Hematopoietic multipotent progenitor cell treated with erythropoietin and hydrocortisone succinate and interleukin-3 and kit ligand, for 8 days (in vitro differentiated cells): ENCODE results near the gene ISY1.
A peak's percentile ranks its signal among the peaks of the same experiment; 100 is the strongest.
"Not testable (repeated sequence)": the region's sequence is repeated elsewhere in the genome, so short reads cannot be mapped to it uniquely, and the experiment has no call there.

Experiments used
- DNase-seq: peaks from one replicate; pipeline ENCODE4 v3.0.0-alpha.2; 2015

The ISY1 gene

DNA sequence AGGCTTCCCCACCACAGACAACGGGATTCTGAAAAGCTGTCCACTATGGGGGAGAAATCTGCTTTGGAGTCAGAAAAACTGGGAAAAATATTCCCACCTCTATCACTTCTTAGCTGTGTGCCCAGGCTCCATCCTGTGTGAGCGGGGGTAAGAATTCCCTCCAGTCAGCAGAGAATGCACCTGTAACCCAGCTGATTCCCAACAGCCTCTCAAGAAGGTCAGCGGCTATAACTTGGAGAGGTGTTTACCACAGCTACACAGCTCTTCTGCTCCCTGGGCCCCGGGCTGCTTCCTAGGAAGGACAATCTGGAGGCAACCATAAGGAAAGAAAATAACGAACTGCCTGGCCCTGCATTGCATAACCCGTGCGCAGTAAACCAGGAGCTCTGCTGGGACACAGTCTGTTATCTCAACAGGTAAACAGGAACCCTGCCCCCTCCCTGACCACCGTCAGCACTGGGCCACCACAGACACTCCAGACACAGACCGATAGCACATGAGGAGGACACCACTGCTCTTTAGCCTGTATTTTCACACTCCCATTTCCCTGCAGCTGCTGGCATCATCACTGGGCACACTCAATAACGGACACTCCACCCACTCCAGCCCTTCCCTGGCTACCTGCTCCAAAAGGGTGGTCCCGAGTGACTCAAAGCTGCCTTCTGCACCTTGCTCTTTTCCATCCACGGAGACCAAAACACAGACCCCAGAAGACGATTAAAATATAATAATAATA, 41.3 kb downstream of the ISY1 start:
- DNase-seq = no peak

- no peak for DNase-seq
Observed at GRCh38 chr3:129118745-129119144, 42.1 kb downstream of the ISY1 start.

DNA sequence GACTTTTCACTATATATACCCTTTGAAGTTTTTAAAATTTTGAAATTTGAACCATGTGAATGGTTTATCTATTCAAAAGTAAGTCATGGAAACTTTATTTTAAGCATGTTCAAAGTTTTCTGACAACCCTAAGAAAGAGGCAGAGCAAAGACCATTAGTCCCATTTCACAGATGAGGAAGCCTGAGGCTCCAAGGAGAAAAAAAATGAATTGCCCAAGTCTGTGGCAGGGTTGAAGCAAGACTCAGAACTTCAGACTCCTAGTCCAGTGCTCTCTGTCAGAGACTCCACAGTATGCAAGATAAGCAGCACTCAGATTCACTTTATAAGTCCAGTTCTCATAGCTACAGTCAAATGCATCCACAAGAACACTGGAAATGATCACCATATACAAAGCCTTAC, 43.7 kb downstream of the ISY1 start:
- DNase-seq = no peak

DNA sequence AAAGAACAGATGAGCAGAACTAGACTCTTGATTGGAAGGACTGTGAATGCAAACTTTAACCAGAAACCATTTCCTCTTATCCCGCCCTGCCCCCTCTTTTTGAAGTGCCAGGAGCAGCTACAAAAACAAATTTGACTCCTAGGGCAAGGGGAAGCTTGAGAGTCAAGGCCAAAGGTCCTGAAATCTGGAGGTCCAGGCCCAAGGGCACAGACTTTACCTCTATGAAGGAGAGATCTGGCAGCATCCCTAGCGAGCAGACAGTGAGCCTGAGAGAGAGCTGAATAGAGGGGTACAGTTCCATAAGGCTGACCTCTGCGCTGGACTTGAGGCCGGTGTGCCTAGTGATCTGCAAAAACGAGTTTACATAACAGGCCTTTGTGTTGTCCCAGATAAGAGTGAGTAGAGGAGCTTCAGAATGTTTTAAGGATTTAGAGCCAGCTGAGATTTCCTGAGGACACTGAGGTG, 44.3 kb downstream of the ISY1 start:
- DNase-seq = no peak

DNA sequence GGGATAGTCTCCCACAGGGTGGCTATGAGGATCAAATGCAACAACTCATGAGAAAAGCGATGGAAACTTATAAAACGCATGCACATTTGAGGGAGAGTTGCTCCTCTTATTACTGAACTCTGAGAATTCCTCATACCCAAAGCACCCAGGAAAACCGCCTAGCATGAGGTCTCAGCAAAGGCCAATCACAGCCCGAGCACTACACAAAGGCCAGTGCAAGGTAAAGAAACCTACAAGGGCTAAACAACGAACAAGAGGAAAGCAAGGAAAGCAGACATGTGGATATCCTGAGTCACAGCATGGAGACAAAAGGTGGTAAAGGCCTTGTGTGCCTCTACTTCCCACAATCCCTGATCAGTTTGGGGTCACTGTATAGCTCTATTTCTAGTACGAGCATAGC, 46.4 kb downstream of the ISY1 start:
- DNase-seq = no peak

- DNase-seq = no peak
Observed at GRCh38 chr3:129112308-129113052, 48.4 kb downstream of the ISY1 start.

- not testable (repeated sequence) for DNase-seq
Observed at GRCh38 chr3:129111076-129111780, 49.6 kb downstream of the ISY1 start.

GRCh38 chr3:129107793-129108192, 53.1 kb downstream of the ISY1 start:
- DNase-seq = no peak

GRCh38 chr3:129106866-129107565, 53.8 kb downstream of the ISY1 start:
- DNase-seq = no peak

DNA sequence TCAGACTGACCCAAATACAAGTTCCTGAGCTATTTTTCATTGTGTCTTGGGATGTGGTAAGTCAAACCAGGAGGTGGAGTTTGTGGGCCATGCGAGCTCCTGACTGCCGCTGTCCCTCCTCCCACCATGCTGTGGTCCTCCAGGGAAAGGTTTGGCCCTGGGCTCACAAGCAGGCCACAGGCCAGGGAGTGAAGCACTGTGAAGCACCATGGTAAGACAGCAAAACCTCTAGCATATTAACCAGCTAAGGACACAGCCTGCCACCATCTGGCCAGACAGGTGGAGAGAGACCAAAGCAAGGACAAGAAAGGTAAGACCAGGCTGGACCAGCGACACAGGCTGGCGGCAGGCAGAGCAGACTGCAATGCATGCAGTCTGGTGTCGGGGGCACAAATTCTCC, 54.5 kb downstream of the ISY1 start:
- DNase-seq = peak; percentile 36

- no peak for DNase-seq
Observed at GRCh38 chr3:129105862-129106261, 55.0 kb downstream of the ISY1 start.

GRCh38 chr3:129104498-129105079, 56.3 kb downstream of the ISY1 start:
- DNase-seq = no peak

DNA sequence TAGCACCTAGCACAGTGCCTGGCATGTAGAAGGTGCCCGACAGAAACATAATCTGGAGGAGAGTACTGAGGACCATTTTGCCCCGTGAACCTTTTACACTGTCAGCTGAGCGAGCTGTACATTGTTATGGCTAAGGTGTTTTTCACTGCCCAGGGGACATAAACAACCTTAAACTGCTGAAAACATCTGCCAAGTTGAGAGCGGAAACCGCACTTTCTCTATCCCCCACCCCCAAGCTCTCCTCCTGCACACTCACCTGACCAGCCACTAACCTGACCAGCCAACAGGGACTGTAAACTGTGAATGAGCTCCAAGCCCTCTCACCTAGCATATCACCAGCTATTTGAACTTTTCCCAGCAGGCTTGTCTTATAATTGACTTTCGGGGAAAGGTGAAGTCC, 56.8 kb downstream of the ISY1 start:
- DNase-seq = no peak

- no peak for DNase-seq
Observed at GRCh38 chr3:129103296-129103695, 57.6 kb downstream of the ISY1 start.

DNA sequence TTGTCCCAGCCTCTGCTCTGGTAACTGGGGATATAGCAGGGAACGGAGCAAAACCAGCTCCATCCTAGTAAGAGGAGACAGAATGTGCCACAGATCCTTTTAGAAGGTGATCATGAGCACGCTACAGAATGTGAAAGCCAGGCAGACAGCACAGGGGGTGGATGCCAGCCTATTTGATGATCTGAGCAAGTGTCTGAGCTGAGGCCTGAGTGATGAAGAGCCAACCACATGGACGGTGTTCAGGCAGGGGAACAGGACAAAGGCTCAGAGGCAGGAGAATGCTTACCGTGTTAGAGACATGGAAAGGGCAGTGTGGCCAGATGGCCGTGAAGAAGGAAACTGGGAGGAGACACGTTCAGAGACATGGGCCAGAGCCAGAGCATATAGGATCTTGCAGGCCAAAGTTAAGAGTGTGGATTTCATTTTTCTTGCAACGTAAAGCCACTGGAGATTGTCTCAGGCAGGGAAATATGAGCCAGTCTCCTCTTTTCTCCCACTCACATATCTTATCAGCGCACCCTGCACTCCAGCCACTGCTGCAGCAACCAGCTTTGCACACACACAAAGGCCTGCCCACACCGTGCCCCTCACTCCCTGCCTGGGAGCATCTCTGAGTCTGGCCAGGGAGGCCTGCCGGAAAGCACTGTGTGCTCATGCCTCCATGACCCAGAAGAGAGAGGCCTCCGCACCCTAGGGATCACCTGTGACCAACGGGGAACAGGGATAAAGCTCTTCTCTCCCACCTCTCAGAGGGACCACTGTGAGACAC, 59.3 kb downstream of the ISY1 start:
- peak; percentile 30 for DNase-seq

DNA sequence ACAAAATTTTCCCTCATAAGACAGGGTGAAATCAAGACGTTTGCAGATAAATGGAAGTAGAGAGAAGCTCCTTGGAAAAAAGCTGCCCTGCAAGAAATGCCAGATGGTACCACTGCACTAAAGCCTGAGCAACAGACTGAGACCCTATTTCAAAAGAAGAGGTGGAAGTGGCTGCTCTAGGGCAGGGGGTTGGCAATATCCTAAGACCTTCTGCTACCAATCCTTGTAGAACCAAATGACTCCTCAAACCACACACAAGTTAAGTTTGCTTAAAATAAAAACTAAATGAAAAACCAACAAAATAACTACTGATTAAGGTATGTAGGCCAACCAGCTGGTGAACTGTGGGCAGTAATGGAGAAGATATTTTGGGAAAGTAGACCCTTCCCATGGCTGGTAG, 60.6 kb downstream of the ISY1 start:
- no peak for DNase-seq

DNA sequence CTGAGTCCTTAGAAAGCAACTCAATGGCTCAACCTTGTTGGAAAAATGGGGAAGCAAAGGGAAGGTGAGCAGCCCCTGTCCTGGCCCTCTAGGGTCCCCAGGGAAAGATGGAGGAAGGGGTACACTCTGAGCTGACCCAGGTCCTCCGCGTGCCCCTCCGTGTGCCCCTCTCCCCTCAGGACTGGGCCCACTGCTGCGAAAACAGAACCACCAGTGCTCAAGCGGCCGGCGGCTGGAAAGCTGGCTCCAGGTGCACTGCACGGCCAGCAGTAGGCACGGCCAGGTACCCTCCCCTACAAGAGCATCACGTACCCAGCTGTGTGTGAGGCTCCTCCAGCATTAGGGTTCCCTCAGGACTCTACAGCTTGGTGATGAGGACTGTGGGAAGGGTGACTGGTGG, 65.6 kb downstream of the ISY1 start:
- DNase-seq = no peak

GRCh38 chr3:129088312-129088711, 72.6 kb downstream of the ISY1 start:
- DNase-seq = not testable (repeated sequence)

DNA sequence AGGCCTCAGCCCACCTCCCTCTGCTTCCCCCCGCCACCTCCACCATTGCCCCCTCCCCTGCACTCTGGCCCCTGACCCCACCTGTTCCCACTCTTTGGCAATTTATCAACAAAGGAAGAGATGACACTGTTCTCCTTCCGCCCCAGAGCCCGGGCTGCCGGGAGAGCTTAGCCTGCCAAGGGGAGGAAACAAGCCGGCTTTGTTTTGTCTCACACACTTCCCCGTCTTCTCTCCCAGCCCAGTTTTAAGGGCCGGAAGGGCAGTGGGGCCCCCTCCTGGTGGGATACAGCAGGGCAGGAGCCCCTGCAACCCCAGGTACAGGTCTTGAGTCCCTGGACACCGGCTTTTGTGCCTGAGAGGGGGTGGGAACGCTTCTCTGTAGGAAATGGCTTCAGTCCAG, 73.0 kb downstream of the ISY1 start:
- peak; percentile 63 for DNase-seq

GRCh38 chr3:129087138-129087702, 73.6 kb downstream of the ISY1 start:
- no peak for DNase-seq

GRCh38 chr3:129085818-129086217, 75.0 kb downstream of the ISY1 start:
- no peak for DNase-seq
